ENCODE measurements around the gene ALDH16A1. TPM values are rescaled to one million over a fixed set of nuclear protein-coding genes. Genes with fewer than 3 reads are reported as not detected.
A peak's percentile ranks its signal among the peaks of the same experiment; 100 is the strongest.

The ALDH16A1 gene
- total RNA-seq, 4 donors from 2014 or later: 8.0 to 12.6 (median 9.9) TPM

DNA sequence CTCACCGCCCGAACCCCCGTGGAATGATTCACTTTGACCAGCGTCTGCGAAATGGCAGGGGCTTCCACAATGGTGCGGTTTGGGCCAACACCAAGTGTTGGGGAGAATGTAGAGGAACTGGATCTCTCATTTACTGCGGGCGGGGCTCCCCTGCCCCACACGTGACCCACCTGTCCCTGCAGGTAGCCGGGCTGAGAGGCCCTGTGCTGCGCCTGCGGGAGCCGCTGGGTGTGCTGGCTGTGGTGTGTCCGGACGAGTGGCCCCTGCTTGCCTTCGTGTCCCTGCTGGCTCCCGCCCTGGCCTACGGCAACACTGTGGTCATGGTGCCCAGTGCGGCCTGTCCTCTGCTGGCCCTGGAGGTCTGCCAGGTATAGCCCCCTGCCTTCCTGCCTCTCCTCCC is 15.2 kb downstream of the ALDH16A1 start:
- no peaks in the 10 kb centered on the region for H3K9me3 ChIP-seq
- ATAC-seq: no peak

GRCh38 chr19:49468746-49469447 is 15.9 kb downstream of the ALDH16A1 start:
- Histone ChIP-seq H3K27ac (peak overlapping the region; percentile 56 to 72 (median 66)), H3K27me3 (no peaks in the 10 kb centered on the region), H3K4me3 (no peak overlapping the region), H3K36me3 (no peaks in the 10 kb centered on the region), H3K4me1 (peaks cover 0 to 11% of the 10 kb centered on the region in 2 donors), H3K9me3 (no peaks in the 10 kb centered on the region)
- intact Hi-C loops (cut with DNase I; ENCODE audit: low total_unique reads) (no loop called here), in situ Hi-C loops (cut with MboI; ENCODE audit: low sequenced_read_pairs in 4 of 4) (no loop called here)
- ATAC-seq: peak; percentile 71 to 88
- peak; percentile 51 to 88 for DNase-seq
- no peak for TF ChIP-seq POLR2A (IDR thresholded peaks at IDR 0.05)
- TF ChIP-seq, protein P1, sequence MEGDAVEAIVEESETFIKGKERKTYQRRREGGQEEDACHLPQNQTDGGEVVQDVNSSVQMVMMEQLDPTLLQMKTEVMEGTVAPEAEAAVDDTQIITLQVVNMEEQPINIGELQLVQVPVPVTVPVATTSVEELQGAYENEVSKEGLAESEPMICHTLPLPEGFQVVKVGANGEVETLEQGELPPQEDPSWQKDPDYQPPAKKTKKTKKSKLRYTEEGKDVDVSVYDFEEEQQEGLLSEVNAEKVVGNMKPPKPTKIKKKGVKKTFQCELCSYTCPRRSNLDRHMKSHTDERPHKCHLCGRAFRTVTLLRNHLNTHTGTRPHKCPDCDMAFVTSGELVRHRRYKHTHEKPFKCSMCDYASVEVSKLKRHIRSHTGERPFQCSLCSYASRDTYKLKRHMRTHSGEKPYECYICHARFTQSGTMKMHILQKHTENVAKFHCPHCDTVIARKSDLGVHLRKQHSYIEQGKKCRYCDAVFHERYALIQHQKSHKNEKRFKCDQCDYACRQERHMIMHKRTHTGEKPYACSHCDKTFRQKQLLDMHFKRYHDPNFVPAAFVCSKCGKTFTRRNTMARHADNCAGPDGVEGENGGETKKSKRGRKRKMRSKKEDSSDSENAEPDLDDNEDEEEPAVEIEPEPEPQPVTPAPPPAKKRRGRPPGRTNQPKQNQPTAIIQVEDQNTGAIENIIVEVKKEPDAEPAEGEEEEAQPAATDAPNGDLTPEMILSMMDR (IDR thresholded peaks at IDR 0.05 in 4 of 5, conservative IDR thresholded peaks at IDR 0.05 in 1 of 5): no peak

More for the DNA sequence above, 15.2 kb downstream of the ALDH16A1 start:
- TF ChIP-seq POLR2A (IDR thresholded peaks at IDR 0.05): no peak
- TF ChIP-seq, protein P1 (IDR thresholded peaks at IDR 0.05 in 4 of 5, conservative IDR thresholded peaks at IDR 0.05 in 1 of 5): no peak
- peaks cover 0 to 4% of the 10 kb centered on the region in 2 donors for H3K4me1 ChIP-seq
- DNase-seq: no peak
- H3K4me3 ChIP-seq: no peak overlapping the region
- H3K36me3 ChIP-seq: no peaks in the 10 kb centered on the region
- H3K27ac ChIP-seq: peak overlapping the region; percentile 56 to 72 (median 64)
- H3K27me3 ChIP-seq: no peaks in the 10 kb centered on the region
- in situ Hi-C loops (cut with MboI; ENCODE audit: low sequenced_read_pairs in 4 of 4) (no loop called here), intact Hi-C loops (cut with DNase I; ENCODE audit: low total_unique reads) (no loop called here)

- in situ Hi-C loops (cut with MboI; ENCODE audit: low sequenced_read_pairs in 4 of 4): no loop called here
- Histone ChIP-seq H3K4me1 (peaks cover 0 to 11% of the 10 kb centered on the region in 2 donors), H3K27ac (peak overlapping the region; percentile 41 to 72 (median 56)), H3K27me3 (no peaks in the 10 kb centered on the region), H3K9me3 (no peaks in the 10 kb centered on the region), H3K4me3 (no peak overlapping the region), H3K36me3 (no peaks in the 10 kb centered on the region)
- DNase-seq (no peak), ATAC-seq (no peak)
- intact Hi-C loops (cut with DNase I; ENCODE audit: low total_unique reads): no loop called here
- TF ChIP-seq, protein P1 (IDR thresholded peaks at IDR 0.05 in 4 of 5, conservative IDR thresholded peaks at IDR 0.05 in 1 of 5): no peak
- TF ChIP-seq POLR2A (IDR thresholded peaks at IDR 0.05): no peak
Observed at GRCh38 chr19:49469828-49470614, 17.0 kb downstream of the ALDH16A1 start.

DNA sequence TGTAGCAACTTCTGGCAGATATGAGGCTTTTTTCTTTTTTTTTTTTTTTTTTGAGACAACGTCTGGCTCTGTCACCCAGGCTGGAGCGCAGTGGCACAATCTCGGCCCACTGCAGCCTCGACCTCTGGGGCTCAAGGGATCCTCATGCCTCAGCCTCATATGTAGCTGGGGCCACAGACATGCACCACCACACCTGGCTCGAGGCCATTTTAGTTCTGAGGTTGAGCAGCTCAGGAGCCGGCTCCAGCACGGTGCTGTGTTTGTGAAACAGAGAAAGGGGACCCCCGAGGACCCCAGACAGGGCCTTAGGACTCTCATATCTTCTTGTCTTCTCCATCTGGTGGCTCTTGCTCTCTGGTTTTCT is 17.6 kb downstream of the ALDH16A1 start:
- no peak for DNase-seq
- no peak for ATAC-seq
- Histone ChIP-seq H3K27me3 (no peaks in the 10 kb centered on the region), H3K9me3 (no peaks in the 10 kb centered on the region), H3K27ac (peak overlapping the region in 1 of 4 donors; percentile 41), H3K36me3 (no peaks in the 10 kb centered on the region), H3K4me1 (peaks cover 0 to 11% of the 10 kb centered on the region in 2 donors), H3K4me3 (no peak overlapping the region)
- in situ Hi-C loops (cut with MboI; ENCODE audit: low sequenced_read_pairs in 4 of 4): no loop called here
- TF ChIP-seq POLR2A (IDR thresholded peaks at IDR 0.05): no peak
- TF ChIP-seq, protein P1 (IDR thresholded peaks at IDR 0.05 in 4 of 5, conservative IDR thresholded peaks at IDR 0.05 in 1 of 5): no peak
- intact Hi-C loops (cut with DNase I; ENCODE audit: low total_unique reads): no loop called here

Measured in gastrocnemius medialis (tissue), 4 donors.